Lower leg skin (tissue), 4 donors: ENCODE results near the gene OR6S1. TPM values are rescaled to one million over a fixed set of nuclear protein-coding genes. Genes with fewer than 3 reads are reported as not detected.

Source experiments
- DNase-seq, 2 donors: peaks; one replicate each; pipeline ENCODE4 v3.0.0-alpha.2; 2019; ENCODE audit warnings: low spot score in 2 of 2
- H3K4me3 ChIP-seq: fragments of 200-600 bp; sonication (generic); 2 replicates; pipeline ENCODE4 v1.5.1; 2017; ENCODE audit warnings: mild to moderate bottlenecking, low read depth; ENCODE audit not compliant: poor library complexity, severe bottlenecking
- CTCF ChIP-seq, 3 donors: fragments of 450-650 bp; IDR thresholded peaks; one replicate each; pipeline ENCODE4 v1.5.1; 2016; ENCODE audit warnings: antibody characterized with exemption in 3 of 3, mild to moderate bottlenecking in 3 of 3, moderate library complexity in 2 of 3
- POLR2A ChIP-seq, 2 donors: fragments of 450-650 bp; IDR thresholded peaks; one replicate each; pipeline ENCODE4 v1.6.1; 2016 to 2017; ENCODE audit warnings: antibody characterized with exemption in 2 of 2, mild to moderate bottlenecking in 1 of 2, moderate library complexity in 1 of 2
- WGBS, 2 donors: methylation state at CpG; one replicate each; pipeline ENCODE4 v1.1.5; 2018; 5-methylcytosine and 5-hydroxymethylcytosine counted together
- intact Hi-C: fragments of 100-400 bp; cut with DNase I; formaldehyde crosslinking; loops from one replicate; pipeline ENCODE4 v1.15.0; 2023; ENCODE audit warnings: low total_unique reads
- total RNA-seq, 4 donors: library from RNA; depleted of rRNA; stranded (reverse); fragments of >200 nt; gene quantifications; one replicate each; pipeline ENCODE4 v1.1.0, GENCODE V29; 2016

Gene OR6S1
- not detected for total RNA-seq

GRCh38 chr14:20641591-20641990 lies at the start of gene OR6S1:
OR6S1 (minus strand) TSS chr14:20641691; CDS start chr14:20641691, 0 bp downstream.
- DNase-seq: no peak

GRCh38 chr14:20690848-20691640 lies 49.6 kb upstream of the OR6S1 start:
- DNase-seq: peak in 1 of 2 donors; percentile 65
- intact Hi-C loops: no loop called here
- no peak overlapping the region for H3K4me3 ChIP-seq
- 19 to 20% methylated on average over 9 of the region's 9 CpGs for WGBS, 2 donors
- TF ChIP-seq POLR2A (IDR thresholded peaks at IDR 0.05) (no peak), CTCF (IDR thresholded peaks at IDR 0.05) (no peak)

More at GRCh38 chr14:20641591-20641990, at the start of gene OR6S1:
- WGBS, 2 donors: 86 to 88% methylated on average over 2 of the region's 2 CpGs
- H3K4me3 ChIP-seq: no peak within 1 kb of the TSS
- intact Hi-C loops: no loop called here
- TF ChIP-seq POLR2A (IDR thresholded peaks at IDR 0.05): no peak

- WGBS, 2 donors: 79 to 84% methylated on average over 7 of the region's 7 CpGs
- DNase-seq: no peak
- intact Hi-C loops: loop anchor here (5.0 to 10.0 kb wide), 2 partner anchors 76 to 224 kb away; partner anchors contain the start of genes PIP4P1 and PNP
- no peak within 1 kb of the TSS for H3K4me3 ChIP-seq
- TF ChIP-seq POLR2A (IDR thresholded peaks at IDR 0.05) (no peak), CTCF (IDR thresholded peaks at IDR 0.05) (no peak)
Observed at GRCh38 chr14:20688167-20688839, 46.8 kb upstream of the OR6S1 start, which contains the start of gene ANG. ANG (plus strand) TSS chr14:20688764; CDS start chr14:20693565, 4,801 bp downstream.

- WGBS, 2 donors: 66 to 75% methylated on average over 5 of the region's 5 CpGs
- TF ChIP-seq CTCF (IDR thresholded peaks at IDR 0.05) (no peak), POLR2A (IDR thresholded peaks at IDR 0.05) (no peak)
- H3K4me3 ChIP-seq: no peak overlapping the region
- DNase-seq: no peak
- intact Hi-C loops: loop anchor here (5.0 to 10.0 kb wide), 2 partner anchors 75 to 223 kb away; partner anchors contain the start of genes PIP4P1 and PNP
Observed at GRCh38 chr14:20687362-20688166, 46.1 kb upstream of the OR6S1 start.

- WGBS, 2 donors: 63 to 67% methylated on average over 7 of the region's 7 CpGs
- no peak for TF ChIP-seq POLR2A (IDR thresholded peaks at IDR 0.05)
- no peak for TF ChIP-seq CTCF (IDR thresholded peaks at IDR 0.05)
- DNase-seq: no peak
- intact Hi-C loops: loop anchor here (5.0 to 10.0 kb wide), 2 partner anchors 74 to 222 kb away; partner anchors contain the start of genes PIP4P1 and PNP
- no peak overlapping the region for H3K4me3 ChIP-seq
Observed at GRCh38 chr14:20686386-20687143, 45.1 kb upstream of the OR6S1 start.
